Measurements from ENCODE around the gene MARVELD3.

GRCh38 chr16:71626858-71627213, 852 bp downstream of the MARVELD3 start:
- TF ChIP-seq CTCF (IDR thresholded peaks at IDR 0.05) (no peak), EZH2 (IDR thresholded peaks at IDR 0.05) (peak; percentile 67)
